Activated naive CD4-positive, alpha-beta T cell treated with anti-CD3 and anti-CD28 coated beads, Interleukin-2, amount 50 U/mL, for 72 hours (primary cell): ENCODE data around the gene FOXP2. TPM values are rescaled to one million over a fixed set of nuclear protein-coding genes. Genes with fewer than 3 reads are reported as not detected.
"Not testable (repeated sequence)": the region's sequence is repeated elsewhere in the genome, so short reads cannot be mapped to it uniquely, and the experiment has no call there.

Experiments used
- ATAC-seq, 2 donors: fragments of 150-1000 bp; cut with Tn5 transposase; 2 replicates each; pipeline ENCODE4 v1.10.0; 2021; ENCODE audit warnings: mild to moderate bottlenecking in 2 of 2, moderate library complexity in 2 of 2
- DNase-seq, 2 donors: peaks; one replicate each; pipeline ENCODE4 v3.0.0; 2021 to 2022; ENCODE audit warnings: low spot score in 2 of 2
- H3K27ac Mint-ChIP-seq, 2 donors: one replicate each; pipeline ENCODE4 v1.8.0; 2022; ENCODE audit warnings: mild to moderate bottlenecking in 2 of 2, mixed read lengths in 2 of 2
- H3K36me3 Mint-ChIP-seq, 2 donors: one replicate each; pipeline ENCODE4 v1.8.0; 2022; ENCODE audit warnings: mixed read lengths in 2 of 2
- H3K9me3 Mint-ChIP-seq, 2 donors: one replicate each; pipeline ENCODE4 v1.8.0; 2022; ENCODE audit warnings: mixed read lengths in 2 of 2
- total RNA-seq, 2 donors: library from RNA; stranded (reverse); gene quantifications; one replicate each; pipeline ENCODE4 v1.2.3, GENCODE V29; 2022

Gene FOXP2
- total RNA-seq, 2 donors from 2014 or later: not detected

DNA sequence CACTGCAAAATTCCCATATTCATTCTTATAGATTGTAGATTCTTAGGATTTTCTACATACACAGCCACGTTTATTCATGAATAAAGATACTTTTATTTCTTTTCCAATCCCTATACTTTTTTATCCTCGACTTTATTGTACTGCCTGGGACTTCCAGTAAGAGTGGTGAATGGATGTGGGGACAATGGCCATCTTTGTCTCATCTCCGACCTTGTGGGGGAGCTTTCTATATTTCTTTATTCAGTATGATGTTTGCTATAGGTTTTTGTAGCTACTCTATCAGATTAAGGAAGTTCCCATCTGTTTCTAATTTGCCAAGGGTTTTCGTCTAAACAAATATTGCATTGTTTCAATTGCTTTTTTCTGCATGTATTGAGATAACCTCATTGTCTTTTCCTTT is 184.3 kb downstream of the FOXP2 start:
- Mint-ChIP-seq H3K36me3 (no peaks in the 10 kb centered on the region), H3K9me3 (no peaks in the 10 kb centered on the region), H3K27ac (no peak overlapping the region)
- ATAC-seq (no peak), DNase-seq (no peak)

DNA sequence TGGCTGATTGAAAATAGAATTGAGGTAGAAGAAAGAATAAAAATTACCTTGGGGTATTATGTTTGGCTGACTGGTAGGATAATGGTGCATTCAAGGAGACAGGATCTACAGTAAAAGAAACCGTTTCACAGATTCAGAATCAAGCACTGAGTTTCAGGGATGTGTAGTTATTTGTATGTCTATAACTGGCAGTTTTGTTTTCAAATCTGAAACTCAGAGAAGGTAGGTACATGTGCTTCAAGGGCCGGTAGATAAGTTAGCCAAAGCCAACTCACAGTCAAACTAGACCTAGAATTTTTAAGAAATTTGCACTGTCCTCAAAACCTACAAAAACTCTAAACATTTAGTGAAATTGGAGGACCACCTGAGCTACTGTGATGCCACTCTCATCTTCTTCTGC is 191.5 kb downstream of the FOXP2 start:
- Mint-ChIP-seq H3K36me3 (no peaks in the 10 kb centered on the region), H3K27ac (no peak overlapping the region), H3K9me3 (no peaks in the 10 kb centered on the region)
- ATAC-seq (no peak), DNase-seq (no peak)

DNA sequence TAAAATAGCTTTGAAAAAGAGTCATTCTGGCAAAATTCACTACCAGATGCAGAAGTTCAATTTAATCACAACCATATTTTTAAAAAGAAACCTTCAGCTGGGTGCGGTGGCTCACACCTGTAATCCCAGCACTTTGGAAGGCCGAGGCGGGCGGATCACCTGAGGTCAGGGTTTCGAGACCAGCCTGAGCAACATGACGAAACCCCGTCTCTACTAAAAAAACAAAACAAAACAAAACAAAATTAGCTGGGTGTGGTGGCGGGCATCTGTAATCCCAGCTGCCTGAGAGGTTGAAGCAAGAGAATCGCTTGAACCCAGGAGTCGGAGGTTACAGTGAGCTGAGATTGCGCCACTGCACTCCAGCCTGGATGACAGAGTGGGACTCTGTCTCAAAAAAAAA is 194.2 kb downstream of the FOXP2 start:
- H3K36me3 Mint-ChIP-seq, DNase-seq, H3K27ac Mint-ChIP-seq, H3K9me3 Mint-ChIP-seq, ATAC-seq: not testable (repeated sequence)

DNA sequence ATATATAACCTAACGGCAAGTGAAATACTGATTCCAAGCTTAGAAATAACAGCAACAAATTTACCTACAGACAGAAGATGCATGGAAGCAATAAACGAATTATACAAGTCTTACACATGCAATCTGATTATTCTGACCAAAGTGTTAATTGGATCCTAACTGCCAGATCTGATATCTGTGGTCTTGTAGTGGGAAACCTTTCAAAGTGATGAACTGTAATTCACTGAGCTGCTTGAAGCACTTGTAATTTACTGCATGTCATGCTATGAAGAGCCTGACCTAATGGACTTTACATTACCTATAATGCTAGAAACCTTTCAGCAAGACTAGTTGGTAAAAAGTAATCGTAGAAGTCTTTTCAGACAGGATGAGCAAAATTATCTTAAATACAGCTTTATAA is 205.6 kb downstream of the FOXP2 start:
- Mint-ChIP-seq H3K36me3 (no peaks in the 10 kb centered on the region), H3K9me3 (peaks cover 0 to 4% of the 10 kb centered on the region in 2 donors), H3K27ac (no peak overlapping the region)
- DNase-seq (no peak), ATAC-seq (no peak)

GRCh38 chr7:114622221-114622620 is 207.6 kb downstream of the FOXP2 start:
- H3K36me3 Mint-ChIP-seq: no peaks in the 10 kb centered on the region
- H3K27ac Mint-ChIP-seq: no peak overlapping the region
- H3K9me3 Mint-ChIP-seq: peaks cover 0 to 2% of the 10 kb centered on the region in 2 donors

DNA sequence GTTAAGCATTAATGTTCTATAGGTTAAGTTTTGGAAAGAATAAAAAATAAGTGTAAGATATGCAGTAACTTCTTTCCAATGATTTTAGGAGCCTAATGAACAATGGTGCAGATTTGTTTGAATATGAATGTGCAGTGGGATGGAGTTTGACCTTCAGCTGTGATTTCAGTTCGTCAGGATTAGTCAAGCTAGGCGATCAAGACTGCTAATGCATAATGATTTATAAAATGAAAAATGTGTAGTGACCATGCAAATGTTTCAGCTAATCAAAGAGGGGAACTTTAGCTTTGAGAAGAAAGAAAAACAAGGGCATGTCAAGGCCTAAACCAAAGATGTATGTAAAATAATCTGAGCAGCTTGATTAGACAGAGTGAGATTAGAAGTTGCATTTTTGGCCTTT is 208.5 kb downstream of the FOXP2 start:
- Mint-ChIP-seq H3K9me3 (no peaks in the 10 kb centered on the region), H3K27ac (no peak overlapping the region), H3K36me3 (no peaks in the 10 kb centered on the region)
- no peak for ATAC-seq
- no peak for DNase-seq

More at GRCh38 chr7:114622221-114622620, 207.6 kb downstream of the FOXP2 start:
- ATAC-seq (no peak), DNase-seq (no peak)

- DNase-seq (no peak), ATAC-seq (no peak)
- no peaks in the 10 kb centered on the region for H3K36me3 Mint-ChIP-seq
- no peaks in the 10 kb centered on the region for H3K9me3 Mint-ChIP-seq
- no peak overlapping the region for H3K27ac Mint-ChIP-seq
Observed at GRCh38 chr7:114627231-114627630, 212.6 kb downstream of the FOXP2 start.

DNA sequence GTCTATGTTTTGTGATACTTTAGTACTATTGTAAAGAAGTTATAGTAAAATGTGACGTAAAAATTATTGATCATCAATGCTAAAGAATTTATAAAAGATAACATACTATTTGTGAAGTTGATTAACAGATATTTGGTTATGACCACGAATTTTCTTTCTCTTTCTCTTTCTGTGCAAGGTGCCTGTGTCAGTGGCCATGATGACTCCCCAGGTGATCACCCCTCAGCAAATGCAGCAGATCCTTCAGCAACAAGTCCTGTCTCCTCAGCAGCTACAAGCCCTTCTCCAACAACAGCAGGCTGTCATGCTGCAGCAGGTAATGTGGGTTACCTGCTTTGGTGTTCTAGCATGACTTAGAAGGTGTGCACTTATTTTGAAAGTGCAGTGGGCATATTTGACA is 213.7 kb downstream of the FOXP2 start:
- DNase-seq (no peak), ATAC-seq (no peak)
- Mint-ChIP-seq H3K27ac (no peak overlapping the region), H3K36me3 (no peaks in the 10 kb centered on the region), H3K9me3 (no peaks in the 10 kb centered on the region)

- H3K36me3 Mint-ChIP-seq: no peaks in the 10 kb centered on the region
- ATAC-seq: no peak
- H3K27ac Mint-ChIP-seq: no peak overlapping the region
- no peaks in the 10 kb centered on the region for H3K9me3 Mint-ChIP-seq
- DNase-seq: no peak
Observed at GRCh38 chr7:114629762-114630161, 215.1 kb downstream of the FOXP2 start.

DNA sequence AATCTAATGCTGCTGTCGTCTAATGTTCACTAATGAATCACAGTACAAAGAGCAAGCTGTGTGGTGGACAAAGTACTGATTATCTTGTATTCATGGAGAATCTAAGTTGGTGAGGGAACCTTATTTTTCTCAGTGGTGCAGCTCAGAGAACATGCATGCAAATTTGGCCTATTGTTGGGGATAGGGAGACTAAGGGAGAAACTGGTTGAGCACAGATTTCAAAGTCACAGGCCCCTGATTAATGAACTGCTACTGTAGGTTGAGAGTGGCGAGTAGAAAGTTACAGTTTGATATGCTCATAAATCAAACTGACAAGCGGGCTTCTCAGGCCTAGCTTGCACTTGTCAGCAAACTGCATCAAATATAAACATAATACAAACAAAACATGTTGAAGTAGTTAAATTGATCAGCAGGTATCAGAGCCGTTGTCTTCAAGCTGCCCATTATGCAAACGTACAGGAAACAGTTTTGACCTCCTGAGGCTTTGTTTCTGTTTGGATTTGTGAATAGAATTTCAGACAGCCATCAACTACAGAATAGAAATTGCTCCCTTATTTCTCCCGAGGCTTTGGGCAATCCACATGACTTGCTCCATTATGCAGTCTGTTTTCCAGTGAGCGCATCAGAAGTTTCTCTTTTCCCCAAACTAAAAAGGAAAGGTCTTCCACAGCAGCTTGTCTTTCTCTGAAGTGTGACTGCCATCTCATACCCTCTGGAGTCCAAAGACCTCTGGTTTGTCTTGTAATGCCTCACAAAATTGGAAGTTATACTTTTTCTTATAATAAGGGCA is 215.8 kb downstream of the FOXP2 start:
- ATAC-seq (no peak), DNase-seq (no peak)
- Mint-ChIP-seq H3K27ac (no peak overlapping the region), H3K36me3 (no peaks in the 10 kb centered on the region), H3K9me3 (no peaks in the 10 kb centered on the region)

- peak overlapping the region in 1 of 2 donors; percentile 55 for H3K27ac Mint-ChIP-seq
- DNase-seq (no peak), ATAC-seq (no peak)
- no peaks in the 10 kb centered on the region for H3K9me3 Mint-ChIP-seq
- no peaks in the 10 kb centered on the region for H3K36me3 Mint-ChIP-seq
Observed at GRCh38 chr7:114631249-114631822, 216.7 kb downstream of the FOXP2 start.

- Mint-ChIP-seq H3K27ac (no peak overlapping the region), H3K9me3 (no peaks in the 10 kb centered on the region), H3K36me3 (no peaks in the 10 kb centered on the region)
- ATAC-seq: no peak
- no peak for DNase-seq
Observed at GRCh38 chr7:114639451-114639850, 224.8 kb downstream of the FOXP2 start.

DNA sequence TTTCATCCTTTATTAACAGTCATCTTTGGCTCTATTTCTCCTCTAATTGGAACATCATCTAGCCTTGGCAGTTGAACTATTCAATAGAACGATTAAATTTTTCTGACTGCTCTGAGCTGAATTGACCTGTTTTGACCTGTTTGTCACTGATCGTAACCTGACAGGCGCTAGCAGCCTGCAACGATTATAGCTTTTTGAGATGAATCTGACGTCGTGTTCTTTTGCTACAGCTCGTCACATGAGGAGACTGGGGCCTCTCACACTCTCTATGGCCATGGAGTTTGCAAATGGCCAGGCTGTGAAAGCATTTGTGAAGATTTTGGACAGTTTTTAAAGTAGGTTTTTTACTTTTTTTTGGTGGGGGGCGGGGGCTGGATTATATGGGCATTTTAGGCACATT is 229.8 kb downstream of the FOXP2 start:
- DNase-seq (no peak), ATAC-seq (no peak)
- Mint-ChIP-seq H3K36me3 (no peaks in the 10 kb centered on the region), H3K9me3 (no peaks in the 10 kb centered on the region), H3K27ac (no peak overlapping the region)

DNA sequence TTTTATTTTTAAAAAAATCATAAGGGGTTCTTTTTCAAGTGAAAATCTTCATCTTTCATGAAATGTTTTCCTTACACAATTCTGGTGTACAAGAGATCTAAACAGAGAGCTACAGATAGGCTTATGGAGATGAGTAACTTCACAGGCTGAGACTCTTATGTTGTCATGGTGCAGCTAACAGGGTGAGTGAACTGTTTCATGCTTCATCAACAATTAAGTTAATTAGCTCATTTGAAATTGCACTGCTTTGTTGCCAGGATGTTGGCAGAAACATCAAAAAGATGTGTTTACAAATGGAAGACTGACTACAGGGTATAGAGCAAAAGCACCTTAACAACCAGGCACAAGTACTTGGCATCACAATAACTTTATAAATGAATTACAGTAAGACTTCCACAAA is 230.8 kb downstream of the FOXP2 start:
- Mint-ChIP-seq H3K27ac (no peak overlapping the region), H3K36me3 (no peaks in the 10 kb centered on the region), H3K9me3 (no peaks in the 10 kb centered on the region)
- ATAC-seq (no peak), DNase-seq (no peak)

GRCh38 chr7:114647518-114647917 is 232.9 kb downstream of the FOXP2 start:
- DNase-seq: no peak
- no peaks in the 10 kb centered on the region for H3K36me3 Mint-ChIP-seq
- ATAC-seq: no peak
- no peaks in the 10 kb centered on the region for H3K9me3 Mint-ChIP-seq
- H3K27ac Mint-ChIP-seq: no peak overlapping the region

- H3K9me3 Mint-ChIP-seq: no peaks in the 10 kb centered on the region
- no peaks in the 10 kb centered on the region for H3K36me3 Mint-ChIP-seq
- ATAC-seq: no peak
Observed at GRCh38 chr7:114648117-114648516, 233.5 kb downstream of the FOXP2 start.

DNA sequence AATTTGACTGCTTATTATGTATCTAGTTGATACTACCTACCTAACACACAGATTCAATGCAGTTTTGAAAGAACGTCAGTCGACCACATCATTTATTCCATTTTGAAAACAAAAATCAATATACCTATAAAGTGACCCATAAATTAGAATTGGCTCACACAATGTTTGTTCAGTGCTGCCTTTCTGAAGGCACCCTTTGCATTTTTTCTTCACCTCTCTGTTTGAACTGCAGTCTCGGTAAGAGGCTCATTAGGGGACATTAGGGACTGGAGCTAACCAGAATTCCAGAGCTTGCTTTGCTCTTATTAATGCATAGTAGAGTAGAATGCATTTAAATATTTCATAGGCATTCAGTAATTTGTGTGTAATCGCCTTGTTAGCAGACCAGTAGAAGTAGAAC is 234.1 kb downstream of the FOXP2 start:
- DNase-seq: no peak
- no peak for ATAC-seq
- no peaks in the 10 kb centered on the region for H3K36me3 Mint-ChIP-seq
- H3K9me3 Mint-ChIP-seq: no peaks in the 10 kb centered on the region
- no peak overlapping the region for H3K27ac Mint-ChIP-seq

More at GRCh38 chr7:114648117-114648516, 233.5 kb downstream of the FOXP2 start:
- H3K27ac Mint-ChIP-seq: no peak overlapping the region
- no peak for DNase-seq

DNA sequence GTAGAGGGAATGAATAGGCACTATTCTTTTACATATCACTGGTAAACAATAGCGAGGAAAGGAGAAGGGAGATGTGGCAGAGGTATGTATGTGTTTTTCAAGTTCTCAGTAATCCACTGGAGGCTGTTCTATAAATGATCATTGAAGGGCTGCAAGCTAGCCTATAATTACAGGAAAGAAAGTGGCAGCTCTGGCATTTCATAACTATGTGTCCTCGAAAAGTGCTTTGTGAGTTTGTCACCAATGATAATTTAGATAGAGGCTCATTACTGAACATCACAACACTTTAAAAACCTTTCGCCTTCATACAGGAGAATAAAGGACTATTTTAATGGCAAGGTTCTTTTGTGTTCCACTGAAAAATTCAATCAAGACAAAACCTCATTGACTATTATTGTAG is 235.1 kb downstream of the FOXP2 start:
- no peak overlapping the region for H3K27ac Mint-ChIP-seq
- no peak for ATAC-seq
- no peaks in the 10 kb centered on the region for H3K36me3 Mint-ChIP-seq
- no peaks in the 10 kb centered on the region for H3K9me3 Mint-ChIP-seq
- no peak for DNase-seq
